Right ventricle myocardium superior (tissue), 1 donor: Measurements from ENCODE around the gene CABLES2. TPM values are rescaled to one million over a fixed set of nuclear protein-coding genes. Genes with fewer than 3 reads are reported as not detected.

Experiments used
- ATAC-seq: fragments of 200-7000 bp; cut with Tn5 transposase; one replicate; pipeline ENCODE4 v1.9.1; 2020; ENCODE audit warnings: mild to moderate bottlenecking; ENCODE audit not compliant: poor library complexity
- DNase-seq: peaks from one replicate; pipeline ENCODE4 v3.0.0-alpha.2; 2020
- intact Hi-C: fragments of 100-400 bp; cut with DNase I; formaldehyde crosslinking; loops from one replicate; pipeline ENCODE4 v1.11.2; 2022
- total RNA-seq: library from RNA; stranded (reverse); fragmentation: NEBNext Ultra II Directional; extraction: Animal tissue kit (Norgen Biotek cat#: 25700); gene quantifications from one replicate; pipeline ENCODE4 v1.2.1, GENCODE V29; 2021
- donor health status: DM: no; HTN: yes; CAD: no; lungs with severe emphysema.

The CABLES2 gene
- total RNA-seq, 1 donor from 2014 or later: 15.0 TPM

GRCh38 chr20:62367136-62367632 lies 39.9 kb downstream of the CABLES2 start, which contains the start of gene LAMA5:
TSS of gene LAMA5 (minus strand) at chr20:62367312. CDS start at chr20:62367245, 67 bp downstream.
- peak; percentile 70 for DNase-seq
- intact Hi-C loops: no loop called here
- ATAC-seq: peak; percentile 51

GRCh38 chr20:62366370-62367135 lies 40.5 kb downstream of the CABLES2 start:
- intact Hi-C loops: no loop called here
- DNase-seq (peak; percentile 65), ATAC-seq (peak; percentile 3)

GRCh38 chr20:62365814-62366369 lies 41.2 kb downstream of the CABLES2 start:
- DNase-seq: peak; percentile 43
- peak; percentile 19 for ATAC-seq
- intact Hi-C loops: no loop called here

GRCh38 chr20:62364911-62365736 lies 42.0 kb downstream of the CABLES2 start:
- ATAC-seq: peak; percentile 62
- peak; percentile 78 for DNase-seq
- intact Hi-C loops: no loop called here

- intact Hi-C loops: no loop called here
- DNase-seq (peak; percentile 54), ATAC-seq (no peak)
These were observed 42.9 kb downstream of the CABLES2 start for GRCh38 chr20:62363920-62364851.

GRCh38 chr20:62362991-62363919 lies 43.8 kb downstream of the CABLES2 start:
- intact Hi-C loops: no loop called here
- ATAC-seq (no peak), DNase-seq (peak; percentile 56)

- ATAC-seq: no peak
- no peak for DNase-seq
- intact Hi-C loops: no loop called here
These were observed 44.5 kb downstream of the CABLES2 start for GRCh38 chr20:62362590-62362940.

- DNase-seq (peak; percentile 66), ATAC-seq (peak; percentile 12)
- intact Hi-C loops: no loop called here
These were observed 45.1 kb downstream of the CABLES2 start for GRCh38 chr20:62361799-62362589.

GRCh38 chr20:62360854-62361798 lies 46.0 kb downstream of the CABLES2 start:
- ATAC-seq (no peak), DNase-seq (peak; percentile 62)
- intact Hi-C loops: no loop called here

- ATAC-seq (no peak), DNase-seq (peak; percentile 63)
- intact Hi-C loops: no loop called here
These were observed 47.5 kb downstream of the CABLES2 start for GRCh38 chr20:62359491-62360121.

- no peak for DNase-seq
- intact Hi-C loops: no loop called here
- no peak for ATAC-seq
These were observed 48.0 kb downstream of the CABLES2 start for GRCh38 chr20:62359043-62359490.

GRCh38 chr20:62358171-62359042 lies 48.7 kb downstream of the CABLES2 start:
- ATAC-seq: peak; percentile 3
- DNase-seq: peak; percentile 69
- intact Hi-C loops: no loop called here

GRCh38 chr20:62357681-62358080 lies 49.4 kb downstream of the CABLES2 start:
- intact Hi-C loops: no loop called here
- DNase-seq (peak; percentile 40), ATAC-seq (no peak)

GRCh38 chr20:62357187-62357667 lies 49.9 kb downstream of the CABLES2 start:
- peak; percentile 22 for ATAC-seq
- peak; percentile 78 for DNase-seq
- intact Hi-C loops: no loop called here
